Measurements from ENCODE around the gene TMEM154.

GRCh38 chr4:152591876-152592275 lies 87.9 kb downstream of the TMEM154 start:
- no peak for TF ChIP-seq CTCF (IDR thresholded peaks at IDR 0.05)
- TF ChIP-seq POLR2A (IDR thresholded peaks at IDR 0.05) = no peak
